Measurements from ENCODE around the gene BEND5.

GRCh38 chr1:48777219-48777895 is 666 bp upstream of the BEND5 start:
- TF ChIP-seq, protein P1, sequence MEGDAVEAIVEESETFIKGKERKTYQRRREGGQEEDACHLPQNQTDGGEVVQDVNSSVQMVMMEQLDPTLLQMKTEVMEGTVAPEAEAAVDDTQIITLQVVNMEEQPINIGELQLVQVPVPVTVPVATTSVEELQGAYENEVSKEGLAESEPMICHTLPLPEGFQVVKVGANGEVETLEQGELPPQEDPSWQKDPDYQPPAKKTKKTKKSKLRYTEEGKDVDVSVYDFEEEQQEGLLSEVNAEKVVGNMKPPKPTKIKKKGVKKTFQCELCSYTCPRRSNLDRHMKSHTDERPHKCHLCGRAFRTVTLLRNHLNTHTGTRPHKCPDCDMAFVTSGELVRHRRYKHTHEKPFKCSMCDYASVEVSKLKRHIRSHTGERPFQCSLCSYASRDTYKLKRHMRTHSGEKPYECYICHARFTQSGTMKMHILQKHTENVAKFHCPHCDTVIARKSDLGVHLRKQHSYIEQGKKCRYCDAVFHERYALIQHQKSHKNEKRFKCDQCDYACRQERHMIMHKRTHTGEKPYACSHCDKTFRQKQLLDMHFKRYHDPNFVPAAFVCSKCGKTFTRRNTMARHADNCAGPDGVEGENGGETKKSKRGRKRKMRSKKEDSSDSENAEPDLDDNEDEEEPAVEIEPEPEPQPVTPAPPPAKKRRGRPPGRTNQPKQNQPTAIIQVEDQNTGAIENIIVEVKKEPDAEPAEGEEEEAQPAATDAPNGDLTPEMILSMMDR (IDR thresholded peaks at IDR 0.05) = no peak
- TF ChIP-seq POLR2A (IDR thresholded peaks at IDR 0.05) = no peak
